Trophoblast cell (in vitro differentiated cells and primary cell): ENCODE results near the gene KBTBD12.
A peak's percentile ranks its signal among the peaks of the same experiment; 100 is the strongest.

Experiments
- DNase-seq, 2 donors: peaks; one replicate each; pipeline ENCODE4 v3.0.0-alpha.2; 2016
- H2AFZ ChIP-seq: 2 replicates; pipeline ENCODE4 v1.6.1; 2013; ENCODE audit warnings: low read length, moderate library complexity, mild to moderate bottlenecking; ENCODE audit not compliant: insufficient read depth, poor library complexity
- H2AK5ac ChIP-seq: 2 replicates; pipeline ENCODE4 v1.6.1; 2013; ENCODE audit warnings: mild to moderate bottlenecking, low read length
- H2BK120ac ChIP-seq: 2 replicates; pipeline ENCODE4 v1.6.1; 2013; ENCODE audit warnings: low read length, mild to moderate bottlenecking, moderate library complexity; ENCODE audit not compliant: insufficient read depth, poor library complexity
- H2BK12ac ChIP-seq: 2 replicates; pipeline ENCODE4 v1.6.1; 2013; ENCODE audit warnings: mild to moderate bottlenecking, low read length, moderate library complexity
- H2BK5ac ChIP-seq: 2 replicates; pipeline ENCODE4 v1.6.1; 2013; ENCODE audit warnings: low read length, low read depth, moderate library complexity, mild to moderate bottlenecking; ENCODE audit not compliant: poor library complexity
- H3K14ac ChIP-seq: 2 replicates; pipeline ENCODE4 v1.6.1; 2013; ENCODE audit warnings: mild to moderate bottlenecking, low read length
- H3K18ac ChIP-seq: 2 replicates; pipeline ENCODE4 v1.6.1; 2013; ENCODE audit warnings: mild to moderate bottlenecking, low read length
- H3K23ac ChIP-seq: 2 replicates; pipeline ENCODE4 v1.6.1; 2013; ENCODE audit warnings: low read length
- H3K27ac ChIP-seq: 2 replicates; pipeline ENCODE4 v1.5.1; 2013; ENCODE audit warnings: low read depth, mild to moderate bottlenecking, inconsistent platforms, low read length, moderate library complexity
- H3K27me3 ChIP-seq: 2 replicates; pipeline ENCODE4 v1.6.1; 2013; ENCODE audit warnings: inconsistent platforms, mild to moderate bottlenecking, low read length, moderate library complexity; ENCODE audit not compliant: insufficient read depth
- H3K36me3 ChIP-seq, 2 experiments: 1 replicate in 1 of 2; 2 replicates in 1 of 2; pipeline ENCODE4 v1.6.1; 2013; ENCODE audit warnings: low read length in 2 of 2, mild to moderate bottlenecking in 2 of 2, moderate library complexity in 1 of 2; ENCODE audit not compliant: insufficient read depth in 2 of 2, control insufficient read depth in 1 of 2
- H3K4ac ChIP-seq: 2 replicates; pipeline ENCODE4 v1.6.1; 2013; ENCODE audit warnings: low read depth, mild to moderate bottlenecking, low read length, moderate library complexity
- H3K4me1 ChIP-seq, 2 experiments: 1 replicate in 1 of 2; 2 replicates in 1 of 2; pipeline ENCODE4 v1.6.1; 2013; ENCODE audit warnings: low read length in 2 of 2, mild to moderate bottlenecking in 2 of 2, moderate library complexity in 1 of 2; ENCODE audit not compliant: insufficient read depth in 2 of 2, control insufficient read depth in 1 of 2
- H3K4me2 ChIP-seq: 2 replicates; pipeline ENCODE4 v1.6.1; 2013; ENCODE audit warnings: inconsistent platforms, mild to moderate bottlenecking, low read length, moderate library complexity
- H3K4me3 ChIP-seq: 2 replicates; pipeline ENCODE4 v1.5.1; 2013; ENCODE audit warnings: mild to moderate bottlenecking, low read depth, low read length, inconsistent platforms
- H3K79me1 ChIP-seq: one replicate; pipeline ENCODE4 v1.6.1; 2013; ENCODE audit warnings: low read length
- H3K79me2 ChIP-seq: 2 replicates; pipeline ENCODE4 v1.6.1; 2013; ENCODE audit warnings: low read length, mild to moderate bottlenecking; ENCODE audit not compliant: control insufficient read depth, insufficient read depth, poor library complexity
- H3K9ac ChIP-seq: 2 replicates; pipeline ENCODE4 v1.6.1; 2013; ENCODE audit warnings: mild to moderate bottlenecking, low read length
- H3K9me3 ChIP-seq: 2 replicates; pipeline ENCODE4 v1.6.1; 2013; ENCODE audit warnings: low read depth, mild to moderate bottlenecking, control low read depth, inconsistent platforms, low read length; ENCODE audit not compliant: insufficient read depth
- H4K12ac ChIP-seq: 2 replicates; pipeline ENCODE4 v1.6.1; 2013; ENCODE audit warnings: low read depth, mild to moderate bottlenecking, low read length, moderate library complexity
- H4K8ac ChIP-seq: 2 replicates; pipeline ENCODE4 v1.6.1; 2013; ENCODE audit warnings: low read depth, mild to moderate bottlenecking, low read length, moderate library complexity
- H4K91ac ChIP-seq: one replicate; pipeline ENCODE4 v1.6.1; 2013; ENCODE audit warnings: low read depth, mild to moderate bottlenecking, low read length, moderate library complexity
- WGBS: extraction: QIAGEN DNeasy Blood & Tissue Kit; methylation state at CpG from one replicate; pipeline ENCODE4 v1.1.7; 2013; ENCODE audit warnings: missing lambda C conversion rate; ENCODE audit not compliant: insufficient read length, insufficient coverage; ENCODE audit errors: extremely low coverage; 5-methylcytosine and 5-hydroxymethylcytosine counted together

The KBTBD12 gene

DNA sequence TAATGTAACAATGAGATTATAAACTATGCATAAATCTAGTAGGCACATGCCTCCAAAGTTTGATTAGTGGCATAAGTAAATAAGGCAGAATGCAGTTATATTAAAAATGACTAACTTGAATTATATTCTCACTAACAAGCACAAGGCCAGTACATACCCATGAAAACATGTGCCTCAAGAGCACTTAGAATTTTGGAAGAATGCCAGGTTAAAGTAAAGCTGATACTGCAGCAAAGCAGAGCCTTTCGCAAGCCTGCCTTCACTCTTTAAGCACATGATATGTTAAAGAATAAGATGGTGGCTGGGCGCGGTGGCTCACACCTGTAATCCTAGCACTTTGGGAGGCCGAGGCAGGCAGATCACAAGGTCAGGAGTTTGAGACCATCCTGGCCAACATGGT is 49.0 kb downstream of the KBTBD12 start:
- no peak overlapping the region for H2AK5ac ChIP-seq
- no peak overlapping the region for H4K91ac ChIP-seq
- no peak overlapping the region for H3K4ac ChIP-seq
- H3K36me3 ChIP-seq = no peaks in the 10 kb centered on the region
- H3K27ac ChIP-seq = no peak overlapping the region
- no peak overlapping the region for H3K18ac ChIP-seq
- no peaks in the 10 kb centered on the region for H3K27me3 ChIP-seq
- no peak overlapping the region for H2BK5ac ChIP-seq
- H4K12ac ChIP-seq = no peak overlapping the region
- no peak overlapping the region for H3K23ac ChIP-seq
- no peak overlapping the region for H2BK120ac ChIP-seq
- H3K4me2 ChIP-seq = no peak overlapping the region
- no peak overlapping the region for H4K8ac ChIP-seq
- H3K4me1 ChIP-seq = peaks cover 0 to 3% of the 10 kb centered on the region in 2 experiments
- no peak overlapping the region for H3K14ac ChIP-seq
- H3K9me3 ChIP-seq = no peaks in the 10 kb centered on the region
- H2BK12ac ChIP-seq = no peak overlapping the region
- no CpG with 5 or more reads among the region's 4 CpGs for WGBS
- H3K79me2 ChIP-seq = no peaks in the 10 kb centered on the region
- H3K9ac ChIP-seq = no peak overlapping the region
- H2AFZ ChIP-seq = no peak overlapping the region
- no peak for DNase-seq
- no peak overlapping the region for H3K4me3 ChIP-seq
- no peaks in the 10 kb centered on the region for H3K79me1 ChIP-seq

DNA sequence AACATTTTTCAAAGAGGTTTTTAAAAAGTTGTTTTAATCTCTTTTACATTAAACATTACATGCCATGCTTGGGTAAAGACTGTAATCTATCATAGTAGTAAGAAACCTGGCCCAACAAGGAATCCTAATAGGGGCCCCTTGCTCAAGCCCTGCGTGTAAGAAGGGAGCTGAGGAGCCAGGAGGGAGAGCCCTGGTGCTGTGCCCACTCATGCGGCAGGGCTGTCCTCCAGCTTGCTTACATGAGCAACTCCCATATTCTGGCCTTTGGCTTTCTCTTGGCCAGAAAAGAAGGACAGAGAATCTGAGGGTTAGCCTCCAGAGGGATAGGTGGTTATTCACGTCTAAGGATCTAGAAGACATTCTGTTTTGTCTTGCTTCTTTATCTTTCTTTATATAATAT is 49.8 kb downstream of the KBTBD12 start:
- WGBS = no CpG with 5 or more reads among the region's 3 CpGs
- no peak for DNase-seq
- no peaks in the 10 kb centered on the region for H3K79me2 ChIP-seq
- no peaks in the 10 kb centered on the region for H3K9me3 ChIP-seq
- H3K4me1 ChIP-seq = peaks cover 0 to 3% of the 10 kb centered on the region in 2 experiments
- H3K27me3 ChIP-seq = no peaks in the 10 kb centered on the region
- no peak overlapping the region for H2BK5ac ChIP-seq
- H3K14ac ChIP-seq = no peak overlapping the region
- no peak overlapping the region for H4K12ac ChIP-seq
- no peak overlapping the region for H4K91ac ChIP-seq
- no peaks in the 10 kb centered on the region for H3K36me3 ChIP-seq
- H3K4me2 ChIP-seq = no peak overlapping the region
- no peak overlapping the region for H3K27ac ChIP-seq
- no peak overlapping the region for H3K9ac ChIP-seq
- H4K8ac ChIP-seq = no peak overlapping the region
- no peak overlapping the region for H2AFZ ChIP-seq
- H2BK12ac ChIP-seq = no peak overlapping the region
- H2BK120ac ChIP-seq = no peak overlapping the region
- no peak overlapping the region for H2AK5ac ChIP-seq
- no peak overlapping the region for H3K4ac ChIP-seq
- H3K18ac ChIP-seq = no peak overlapping the region
- H3K4me3 ChIP-seq = no peak overlapping the region
- H3K79me1 ChIP-seq = no peaks in the 10 kb centered on the region
- no peak overlapping the region for H3K23ac ChIP-seq

DNA sequence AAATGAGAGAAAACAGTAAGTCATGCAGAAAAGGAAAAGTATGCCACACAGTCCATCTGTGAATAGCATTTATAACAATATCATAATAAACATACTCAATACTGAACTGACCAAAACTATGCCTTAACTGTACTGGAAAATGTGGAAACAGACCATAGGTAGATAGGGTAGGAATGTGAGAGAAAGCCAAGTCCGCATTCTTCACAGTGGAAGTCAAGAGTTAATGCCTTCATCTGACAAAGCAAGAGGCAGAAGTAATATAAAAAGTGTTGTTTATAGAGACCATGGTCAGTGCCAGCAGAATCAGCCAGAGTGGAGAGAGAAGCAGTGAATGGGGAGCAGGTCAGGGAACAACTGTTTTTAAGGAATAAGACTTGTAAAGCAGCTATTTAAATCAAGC is 52.3 kb downstream of the KBTBD12 start:
- no peak overlapping the region for H2BK12ac ChIP-seq
- H3K4me1 ChIP-seq = no peaks in the 10 kb centered on the region
- H3K18ac ChIP-seq = no peak overlapping the region
- no peak overlapping the region for H4K12ac ChIP-seq
- no peak overlapping the region for H3K4me3 ChIP-seq
- no peaks in the 10 kb centered on the region for H3K79me1 ChIP-seq
- no peak overlapping the region for H3K9ac ChIP-seq
- no peaks in the 10 kb centered on the region for H3K9me3 ChIP-seq
- no peak overlapping the region for H3K14ac ChIP-seq
- H4K91ac ChIP-seq = no peak overlapping the region
- no CpG with 5 or more reads among the region's 1 CpG for WGBS
- no peak for DNase-seq
- no peak overlapping the region for H4K8ac ChIP-seq
- H3K4me2 ChIP-seq = no peak overlapping the region
- no peak overlapping the region for H3K27ac ChIP-seq
- no peak overlapping the region for H3K23ac ChIP-seq
- no peak overlapping the region for H2BK5ac ChIP-seq
- no peak overlapping the region for H2AK5ac ChIP-seq
- no peaks in the 10 kb centered on the region for H3K36me3 ChIP-seq
- H2BK120ac ChIP-seq = no peak overlapping the region
- no peaks in the 10 kb centered on the region for H3K79me2 ChIP-seq
- no peak overlapping the region for H3K4ac ChIP-seq
- H3K27me3 ChIP-seq = no peaks in the 10 kb centered on the region
- no peak overlapping the region for H2AFZ ChIP-seq

DNA sequence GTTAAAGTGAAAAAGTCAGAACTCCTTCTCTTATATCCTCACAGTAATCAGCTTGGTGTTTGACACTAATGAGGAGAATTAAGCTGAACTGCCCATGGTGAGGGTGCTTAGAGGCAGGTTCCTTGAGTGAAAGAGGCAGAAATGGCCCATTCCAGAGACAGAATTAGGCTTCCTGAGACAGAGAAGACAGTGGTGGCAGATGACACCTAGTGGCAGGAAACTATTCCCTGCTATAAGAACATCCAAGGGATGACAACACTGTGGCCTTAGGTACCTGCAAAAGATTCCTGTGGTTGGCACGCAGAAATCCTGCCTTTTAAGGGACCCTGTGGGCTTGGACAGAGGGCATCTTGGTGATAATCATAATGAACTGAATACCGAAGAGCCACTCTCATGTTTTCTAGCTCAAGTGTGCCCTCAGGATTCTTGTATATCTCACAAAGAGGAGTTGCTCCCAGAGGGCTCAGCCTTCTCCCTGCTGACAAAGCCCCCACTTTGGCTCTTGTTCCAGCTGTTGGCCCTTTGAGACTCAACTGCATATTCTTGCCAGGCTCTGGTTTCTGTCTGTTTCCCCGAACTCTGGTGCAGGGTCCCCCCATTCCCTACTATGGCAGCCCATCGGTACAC is 56.0 kb downstream of the KBTBD12 start:
- Histone ChIP-seq H3K27ac (no peak overlapping the region), H3K4ac (no peak overlapping the region), H3K79me2 (no peaks in the 10 kb centered on the region), H3K36me3 (no peaks in the 10 kb centered on the region), H2AK5ac (no peak overlapping the region), H2AFZ (no peak overlapping the region), H3K23ac (no peak overlapping the region), H3K4me2 (no peak overlapping the region), H4K12ac (no peak overlapping the region), H3K9ac (no peak overlapping the region), H3K9me3 (no peaks in the 10 kb centered on the region), H3K27me3 (no peaks in the 10 kb centered on the region), H2BK12ac (no peak overlapping the region), H3K4me1 (no peaks in the 10 kb centered on the region), H4K8ac (no peak overlapping the region), H3K4me3 (no peak overlapping the region), H2BK5ac (no peak overlapping the region), H3K79me1 (no peaks in the 10 kb centered on the region), H3K18ac (no peak overlapping the region), H3K14ac (no peak overlapping the region), H4K91ac (no peak overlapping the region), H2BK120ac (no peak overlapping the region)
- no CpG with 5 or more reads among the region's 4 CpGs for WGBS
- peak; percentile 43 to 77 for DNase-seq
